GM23248 (cell line): ENCODE results near the gene ZNF8. TPM values are rescaled to one million over a fixed set of nuclear protein-coding genes. Genes with fewer than 3 reads are reported as not detected.
A peak's percentile ranks its signal among the peaks of the same experiment; 100 is the strongest.

ENCODE experiments used
- DNase-seq: peaks from one replicate; pipeline ENCODE4 v3.0.0-alpha.2; 2015
- H2AFZ ChIP-seq: fragments of 200-600 bp; sonication (generic); 2 replicates; pipeline ENCODE4 v1.6.1; 2016; ENCODE audit warnings: antibody characterized with exemption
- H3F3A ChIP-seq: fragments of 200-600 bp; sonication (generic); 2 replicates; pipeline ENCODE4 v1.6.1; 2016; ENCODE audit warnings: mild to moderate bottlenecking, antibody characterized with exemption, mixed run types; ENCODE audit not compliant: insufficient read depth
- H3K27ac ChIP-seq: fragments of 200-600 bp; sonication (generic); 2 replicates; pipeline ENCODE4 v1.5.1; 2016; ENCODE audit warnings: mild to moderate bottlenecking
- H3K27me3 ChIP-seq: fragments of 200-600 bp; sonication (generic); replicated peaks from 2 replicates; pipeline ENCODE4 v1.6.1; 2016; ENCODE audit warnings: mild to moderate bottlenecking; ENCODE audit not compliant: insufficient read depth
- H3K36me3 ChIP-seq: fragments of 200-600 bp; sonication (generic); 2 replicates; pipeline ENCODE4 v1.6.1; 2016; ENCODE audit warnings: low read depth, mild to moderate bottlenecking
- H3K4me1 ChIP-seq: fragments of 200-600 bp; sonication (generic); 2 replicates; pipeline ENCODE4 v1.6.1; 2016; ENCODE audit warnings: mild to moderate bottlenecking; ENCODE audit not compliant: insufficient read depth
- H3K4me2 ChIP-seq: fragments of 200-600 bp; sonication (generic); one replicate; pipeline ENCODE4 v1.6.1; 2016; ENCODE audit warnings: mild to moderate bottlenecking; ENCODE audit not compliant: unreplicated experiment
- H3K4me3 ChIP-seq: fragments of 200-600 bp; sonication (generic); 2 replicates; pipeline ENCODE4 v1.5.1; 2016; ENCODE audit warnings: mild to moderate bottlenecking
- H3K79me2 ChIP-seq: fragments of 200-600 bp; sonication (generic); 2 replicates; pipeline ENCODE4 v1.6.1; 2016; ENCODE audit warnings: mild to moderate bottlenecking; ENCODE audit not compliant: insufficient read depth
- H3K9ac ChIP-seq: fragments of 200-600 bp; sonication (generic); 2 replicates; pipeline ENCODE4 v1.6.1; 2016; ENCODE audit warnings: mild to moderate bottlenecking
- H3K9me2 ChIP-seq: fragments of 200-600 bp; sonication (generic); 2 replicates; pipeline ENCODE4 v1.6.1; 2016; ENCODE audit warnings: mixed run types, mild to moderate bottlenecking, moderate library complexity; ENCODE audit not compliant: insufficient read depth
- H3K9me3 ChIP-seq: fragments of 200-600 bp; sonication (generic); one replicate; pipeline ENCODE4 v1.6.1; 2017; ENCODE audit warnings: low read depth
- H4K20me1 ChIP-seq: fragments of 200-600 bp; sonication (generic); 2 replicates; pipeline ENCODE4 v1.6.0; 2016; ENCODE audit not compliant: insufficient read depth
- EZH2 ChIP-seq: fragments of 200-600 bp; sonication (generic); IDR thresholded peaks from 2 replicates; pipeline ENCODE4 v1.6.1; 2018; ENCODE audit warnings: antibody characterized with exemption, mild to moderate bottlenecking; ENCODE audit not compliant: insufficient read depth, poor library complexity, severe bottlenecking
- EZH2phosphoT487 ChIP-seq: fragments of 200-600 bp; sonication (generic); IDR thresholded peaks from 2 replicates; pipeline ENCODE4 v1.6.1; 2018; ENCODE audit warnings: antibody characterized with exemption, moderate library complexity, mild to moderate bottlenecking, low read depth; ENCODE audit not compliant: insufficient read depth
- WGBS, 2 experiments: methylation state at CpG; one replicate each; pipeline ENCODE4 v1.1.6; 2015 to 2017; ENCODE audit warnings: low lambda C conversion rate in 2 of 2, low coverage in 1 of 2; ENCODE audit errors: missing lambda C conversion rate in 2 of 2; 5-methylcytosine and 5-hydroxymethylcytosine counted together
- in situ Hi-C: fragments of 300-500 bp; cut with MboI; formaldehyde crosslinking; loops from 2 replicates; pipeline ENCODE4 v1.15.0; 2020
- polyA plus RNA-seq: library from polyadenylated mRNA; unstranded; fragments of >200 nt; fragmentation: Nextera tagmentation; extraction: Ambion mirVana; gene quantifications from 2 replicates; pipeline ENCODE4 v1.2.1, GENCODE V29; 2016
- total RNA-seq: library from RNA; depleted of rRNA; stranded (reverse); fragments of >200 nt; shearing (Covaris generic); gene quantifications from 2 replicates; pipeline ENCODE4 v1.2.3, GENCODE V29; 2014

Gene ZNF8
- total and polyA plus RNA-seq, 2 experiments from 2014 or later, result 1.1 to 5.7 TPM

DNA sequence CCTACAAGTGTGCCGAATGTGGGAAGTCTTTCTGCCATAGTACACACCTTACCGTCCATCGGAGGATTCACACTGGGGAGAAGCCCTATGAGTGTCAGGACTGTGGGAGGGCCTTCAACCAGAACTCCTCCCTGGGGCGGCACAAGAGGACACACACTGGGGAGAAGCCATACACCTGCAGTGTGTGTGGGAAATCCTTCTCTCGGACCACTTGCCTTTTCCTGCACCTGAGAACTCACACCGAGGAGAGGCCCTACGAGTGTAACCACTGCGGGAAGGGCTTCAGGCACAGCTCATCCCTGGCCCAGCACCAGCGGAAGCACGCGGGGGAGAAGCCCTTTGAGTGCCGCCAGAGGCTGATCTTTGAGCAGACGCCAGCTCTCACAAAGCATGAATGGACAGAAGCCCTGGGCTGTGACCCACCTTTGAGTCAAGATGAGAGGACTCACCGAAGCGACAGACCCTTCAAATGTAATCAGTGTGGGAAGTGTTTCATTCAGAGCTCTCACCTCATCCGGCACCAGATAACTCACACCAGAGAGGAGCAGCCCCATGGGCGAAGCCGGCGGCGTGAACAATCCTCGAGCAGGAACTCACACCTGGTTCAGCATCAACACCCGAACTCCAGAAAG, 16.1 kb downstream of the ZNF8 start:
- in situ Hi-C loops, result no loop called here
- H3K9me3 ChIP-seq, result no peaks in the 10 kb centered on the region
- 98% methylated on average over 22 of the region's 22 CpGs for WGBS, 2 experiments

GRCh38 chr19:58296104-58296503, 17.3 kb downstream of the ZNF8 start:
- no peak overlapping the region for H3K9ac ChIP-seq
- peaks cover 53% of the 10 kb centered on the region for H3K79me2 ChIP-seq
- no peak overlapping the region for H3K4me3 ChIP-seq
- H4K20me1 ChIP-seq, result no peaks in the 10 kb centered on the region
- no peak overlapping the region for H3K4me2 ChIP-seq
- H3K36me3 ChIP-seq, result peaks cover 44% of the 10 kb centered on the region
- H2AFZ ChIP-seq, result no peak overlapping the region
- H3K27ac ChIP-seq, result peak overlapping the region; percentile 30
- no peaks in the 10 kb centered on the region for H3K9me3 ChIP-seq
- WGBS, 2 experiments, result 54 to 58% methylated on average over 7 of the region's 7 CpGs
- no peaks in the 10 kb centered on the region for H3K27me3 ChIP-seq
- H3K9me2 ChIP-seq, result no peaks in the 10 kb centered on the region
- in situ Hi-C loops, result no loop called here
- H3K4me1 ChIP-seq, result no peaks in the 10 kb centered on the region
- TF ChIP-seq EZH2phosphoT487 (no peak), EZH2 (no peak)
- H3F3A ChIP-seq, result no peaks in the 10 kb centered on the region
- DNase-seq, result peak; percentile 43

More for the DNA sequence above, 16.1 kb downstream of the ZNF8 start:
- Histone ChIP-seq H2AFZ (no peak overlapping the region), H4K20me1 (no peaks in the 10 kb centered on the region), H3K4me1 (no peaks in the 10 kb centered on the region), H3K36me3 (peaks cover 55% of the 10 kb centered on the region), H3K79me2 (peaks cover 49% of the 10 kb centered on the region), H3K4me3 (no peak overlapping the region), H3K27ac (no peak overlapping the region), H3K9ac (no peak overlapping the region), H3K4me2 (no peak overlapping the region), H3F3A (no peaks in the 10 kb centered on the region), H3K9me2 (no peaks in the 10 kb centered on the region), H3K27me3 (no peaks in the 10 kb centered on the region)
- DNase-seq, result no peak
- TF ChIP-seq EZH2 (no peak), EZH2phosphoT487 (no peak)

DNA sequence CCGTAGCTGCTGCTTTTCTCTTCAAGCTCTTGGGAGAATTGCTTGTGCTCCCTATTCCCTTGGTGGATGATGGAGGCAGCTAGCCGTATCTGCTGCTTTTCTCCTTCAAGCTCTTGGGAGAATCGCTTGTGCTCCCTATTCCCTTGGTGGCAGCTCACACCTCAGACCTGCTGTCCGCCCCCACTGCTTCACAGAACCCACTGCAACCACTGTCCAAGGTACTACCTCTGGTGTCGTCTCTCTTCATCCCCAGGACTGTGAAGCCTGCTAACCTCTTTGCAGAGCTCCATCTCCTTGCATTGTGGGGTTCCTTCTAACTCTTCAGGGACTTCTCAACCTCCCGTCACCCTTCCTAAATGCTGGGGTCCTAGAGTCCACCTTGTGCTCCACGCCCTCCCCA, 21.9 kb downstream of the ZNF8 start:
- H3K4me2 ChIP-seq, result no peak overlapping the region
- H3K9ac ChIP-seq, result no peak overlapping the region
- in situ Hi-C loops, result no loop called here
- no peaks in the 10 kb centered on the region for H3K9me2 ChIP-seq
- TF ChIP-seq EZH2phosphoT487 (no peak), EZH2 (no peak)
- no peaks in the 10 kb centered on the region for H3K27me3 ChIP-seq
- no peak for DNase-seq
- H3K27ac ChIP-seq, result no peak overlapping the region
- no peaks in the 10 kb centered on the region for H4K20me1 ChIP-seq
- H3K79me2 ChIP-seq, result peaks cover 72% of the 10 kb centered on the region
- H3K9me3 ChIP-seq, result no peaks in the 10 kb centered on the region
- H3K4me3 ChIP-seq, result no peak overlapping the region
- 91% methylated on average over 7 of the region's 7 CpGs for WGBS, 2 experiments
- H3K36me3 ChIP-seq, result 0 out of 2 replicates have a peak, but pooled peaks cover 3% of the 10 kb centered on the region
- peaks cover 24% of the 10 kb centered on the region; the same call in 1 of the 2 replicates for H3F3A ChIP-seq
- H3K4me1 ChIP-seq, result 0 out of 2 replicates have a peak, but pooled peaks cover 4% of the 10 kb centered on the region
- H2AFZ ChIP-seq, result no peak overlapping the region

- in situ Hi-C loops, result no loop called here
- Histone ChIP-seq H3K79me2 (peaks cover 84% of the 10 kb centered on the region), H3K9me2 (no peaks in the 10 kb centered on the region), H3K9ac (no peak overlapping the region), H3K4me3 (peak overlapping the region; percentile 89), H3K27me3 (no peaks in the 10 kb centered on the region), H3K27ac (peak overlapping the region; percentile 83), H4K20me1 (no peaks in the 10 kb centered on the region), H3K4me2 (no peak overlapping the region), H2AFZ (peak overlapping the region; percentile 93), H3K4me1 (0 out of 2 replicates have a peak, but pooled peaks cover 4% of the 10 kb centered on the region), H3K9me3 (no peaks in the 10 kb centered on the region), H3F3A (peaks cover 24% of the 10 kb centered on the region; the same call in 1 of the 2 replicates), H3K36me3 (peaks cover 16% of the 10 kb centered on the region)
- WGBS, 2 experiments, result 83 to 86% methylated on average over 7 of the region's 7 CpGs
- no peak for DNase-seq
- TF ChIP-seq EZH2 (no peak), EZH2phosphoT487 (no peak)
These were observed 25.5 kb downstream of the ZNF8 start for GRCh38 chr19:58304255-58304654.
